Naive thymus-derived CD4-positive, alpha-beta T cell (primary cell): ENCODE results near the gene SRCAP. TPM values are rescaled to one million over a fixed set of nuclear protein-coding genes. Genes with fewer than 3 reads are reported as not detected.

Source experiments
- ATAC-seq: fragments of 150-1000 bp; cut with Tn5 transposase; 2 replicates; pipeline ENCODE4 v1.10.0; 2021; ENCODE audit warnings: mild to moderate bottlenecking, moderate library complexity
- CTCF ChIA-PET: fragments of 350-600 bp; sonication (Branson Sonifier 250); formaldehyde crosslinking; loops from one replicate; lab custom pipeline; 2021; ENCODE audit warnings: antibody characterized with exemption; lab: Charles Lee
- POLR2A ChIA-PET: fragments of 350-600 bp; sonication (Branson Sonifier 250); formaldehyde crosslinking; loops from one replicate; lab custom pipeline; 2021; ENCODE audit warnings: antibody characterized with exemption, inconsistent platforms; lab: Charles Lee
- DNase-seq, 9 donors: peaks; one replicate each; pipeline versions ENCODE4 v3.0.0 to v3.0.0-alpha.2; 2020 to 2022; ENCODE audit warnings: mixed read lengths in 1 of 9
- H3K27ac ChIP-seq: one replicate; pipeline ENCODE4 v1.7.0; 2013; ENCODE audit warnings: mild to moderate bottlenecking, low read depth, low read length, moderate library complexity
- H3K27me3 ChIP-seq, 2 donors: one replicate each; pipeline ENCODE4 v1.7.0; 2013; ENCODE audit warnings: low read length in 2 of 2, mild to moderate bottlenecking in 2 of 2, moderate library complexity in 2 of 2; ENCODE audit not compliant: control insufficient read depth in 2 of 2, insufficient read depth in 2 of 2
- H3K36me3 ChIP-seq, 3 experiments: 1 replicate in 2 of 3; 2 replicates in 1 of 3; pipeline ENCODE4 v1.7.0; 2013; ENCODE audit warnings: low read length in 3 of 3, mild to moderate bottlenecking in 3 of 3, moderate library complexity in 1 of 3; ENCODE audit not compliant: insufficient read depth in 3 of 3, control insufficient read depth in 2 of 3
- H3K4me1 ChIP-seq, 2 donors: one replicate each; pipeline ENCODE4 v1.7.0; 2013; ENCODE audit warnings: low read length in 2 of 2, mild to moderate bottlenecking in 2 of 2, moderate library complexity in 1 of 2; ENCODE audit not compliant: control insufficient read depth in 2 of 2, insufficient read depth in 2 of 2
- H3K4me3 ChIP-seq: 2 replicates; pipeline ENCODE4 v1.7.0; 2013; ENCODE audit warnings: mild to moderate bottlenecking, low read length
- H3K9me3 ChIP-seq, 3 experiments: 1 replicate in 2 of 3; 2 replicates in 1 of 3; pipeline ENCODE4 v1.7.0; 2013; ENCODE audit warnings: low read length in 3 of 3; ENCODE audit not compliant: control insufficient read depth in 2 of 3
- H3K27ac Mint-ChIP-seq, 9 donors: one replicate each; pipeline ENCODE4 v1.8.0; 2020 to 2022; ENCODE audit warnings: mixed read lengths in 9 of 9, mild to moderate bottlenecking in 8 of 9, moderate library complexity in 5 of 9, inconsistent platforms in 2 of 9
- H3K27me3 Mint-ChIP-seq, 5 donors: one replicate each; pipeline ENCODE4 v1.8.0; 2021 to 2022; ENCODE audit warnings: mixed read lengths in 5 of 5, mild to moderate bottlenecking in 1 of 5
- H3K36me3 Mint-ChIP-seq, 5 donors: one replicate each; pipeline ENCODE4 v1.8.0; 2020 to 2022; ENCODE audit warnings: mixed read lengths in 5 of 5, mild to moderate bottlenecking in 3 of 5, inconsistent platforms in 1 of 5
- H3K4me1 Mint-ChIP-seq, 7 donors: one replicate each; pipeline ENCODE4 v1.8.0; 2020 to 2022; ENCODE audit warnings: mixed read lengths in 7 of 7, mild to moderate bottlenecking in 3 of 7, inconsistent platforms in 1 of 7
- H3K4me3 Mint-ChIP-seq, 10 donors: one replicate each; pipeline ENCODE4 v1.8.0; 2020 to 2022; ENCODE audit warnings: mild to moderate bottlenecking in 10 of 10, mixed read lengths in 10 of 10, moderate library complexity in 6 of 10, inconsistent platforms in 2 of 10
- H3K9me3 Mint-ChIP-seq, 11 donors: one replicate each; pipeline ENCODE4 v1.8.0; 2020 to 2022; ENCODE audit warnings: mixed read lengths in 11 of 11, mild to moderate bottlenecking in 4 of 11, inconsistent platforms in 1 of 11, moderate library complexity in 1 of 11
- intact Hi-C, 2 donors: fragments of 100-400 bp; cut with micrococcal nuclease; formaldehyde crosslinking; loops; one replicate each; pipeline ENCODE4 v1.15.1; 2023
- polyA plus RNA-seq, 2 donors: library from polyadenylated mRNA; unstranded; fragments of 300-500 nt; fragmentation: Illumina TruSeq; gene quantifications; one replicate each; pipeline ENCODE4 v1.2.3, GENCODE V29; 2021
- total RNA-seq, 6 experiments: library from RNA in 5 of 6; stranded (reverse) in 5 of 6; gene quantifications; 1 replicate in 5 of 6; 2 replicates in 1 of 6; pipeline ENCODE4 v1.2.3 and lab custom pipeline; 2021 to 2026

The SRCAP gene
- total and polyA plus RNA-seq, 7 experiments from 2014 or later = 11.8 to 111 (median 86.7) TPM

DNA sequence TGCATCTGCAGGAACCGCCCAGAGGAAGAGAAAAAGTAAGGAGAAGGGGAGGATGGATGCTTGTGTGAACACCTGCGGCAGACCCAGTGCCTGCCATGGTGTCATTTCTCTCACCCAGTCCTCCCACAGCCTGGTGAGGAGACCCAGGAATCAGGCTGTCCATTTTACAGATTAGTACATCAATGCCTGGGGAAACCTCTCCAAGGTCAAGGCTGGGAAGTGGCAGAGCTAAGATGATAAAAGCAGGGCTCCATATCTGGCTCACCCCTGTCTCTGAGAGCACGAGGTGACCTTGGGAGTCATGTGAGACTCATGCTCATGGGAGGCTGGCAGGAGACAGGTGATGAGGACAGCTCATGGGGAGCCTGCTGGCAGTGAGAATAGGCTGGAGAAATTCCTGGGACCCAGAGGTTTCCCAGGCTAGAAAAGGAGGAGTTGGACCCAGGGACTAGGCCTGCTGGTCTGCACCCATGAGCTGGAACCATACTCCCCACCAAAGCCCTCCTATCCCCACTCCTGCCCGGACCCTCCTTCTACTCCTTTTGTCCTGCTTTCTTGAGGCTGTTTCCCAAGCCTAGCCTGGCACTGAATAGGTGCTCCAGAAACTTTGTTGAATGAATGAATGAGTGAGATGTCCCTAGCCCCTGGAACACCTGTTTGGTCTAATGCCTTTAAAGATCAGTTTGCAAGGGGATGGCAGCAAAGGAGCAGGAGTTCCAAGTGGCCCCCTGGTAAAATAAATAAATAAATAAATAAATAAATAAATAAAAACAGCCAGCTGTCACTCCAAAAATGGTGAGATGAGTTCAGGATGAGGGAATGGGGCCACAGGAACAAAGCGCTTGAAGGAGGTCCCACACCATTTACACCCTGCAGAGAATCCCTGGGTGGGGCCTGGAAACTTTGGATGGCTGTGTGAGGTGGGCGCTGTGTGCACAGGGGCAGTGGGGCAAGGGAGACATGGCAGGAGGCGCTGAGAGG, 86.4 kb downstream of the SRCAP start:
- Histone ChIP-seq H3K36me3 (peaks cover 0 to 28% (median 0%) of the 10 kb centered on the region in 3 experiments), H3K27ac (no peak overlapping the region), H3K9me3 (no peaks in the 10 kb centered on the region), H3K27me3 (peaks cover 0 to 7% of the 10 kb centered on the region in 2 donors), H3K4me3 (no peak overlapping the region), H3K4me1 (peaks cover 7% of the 10 kb centered on the region in 2 donors)
- ChIA-PET CTCF (interaction anchor here (1.7 kb wide), 1 partner anchor 21 kb away, joined by 5 read pairs; no protein-coding TSS in a partner anchor), POLR2A (interaction anchor here (0.6 to 1.0 kb wide), 5 partner anchors 16 to 1849 kb away, joined by 3 to 4 read pairs (median 3); no protein-coding TSS in a partner anchor)
- Mint-ChIP-seq H3K4me1 (peaks cover 0 to 25% (median 22%) of the 10 kb centered on the region in 7 donors), H3K27me3 (peaks cover 0 to 42% (median 0%) of the 10 kb centered on the region in 5 donors), H3K36me3 (peaks cover 0 to 11% (median 4%) of the 10 kb centered on the region in 5 donors), H3K9me3 (peaks cover 0 to 2% (median 0%) of the 10 kb centered on the region in 11 donors), H3K4me3 (peak overlapping the region; percentile 60 to 94 (median 82)), H3K27ac (peak overlapping the region in 7 of 9 donors; percentile 8 to 66 (median 44))
- ATAC-seq = no peak
- intact Hi-C loops = loop anchor here in 1 of 2 donors (1.0 to 2.0 kb wide), 2 partner anchors 23 to 37 kb away; partner anchors contain the start of genes CFAP119, PHKG2 and RNF40
- no peak for DNase-seq

- H3K27me3 Mint-ChIP-seq = peaks cover 0 to 43% (median 0%) of the 10 kb centered on the region in 5 donors
- Histone ChIP-seq H3K4me1 (peaks cover 7% of the 10 kb centered on the region in 2 donors), H3K27ac (peak overlapping the region; percentile 68), H3K4me3 (no peak overlapping the region), H3K27me3 (peaks cover 0 to 7% of the 10 kb centered on the region in 2 donors), H3K9me3 (no peaks in the 10 kb centered on the region), H3K36me3 (peaks cover 0 to 28% (median 0%) of the 10 kb centered on the region in 3 experiments)
- peaks cover 0 to 25% (median 22%) of the 10 kb centered on the region in 7 donors for H3K4me1 Mint-ChIP-seq
- H3K27ac Mint-ChIP-seq = peak overlapping the region in 5 of 9 donors; percentile 8 to 62 (median 44)
- CTCF ChIA-PET = interaction anchor here (1.7 kb wide), 1 partner anchor 20 kb away, joined by 5 read pairs; no protein-coding TSS in a partner anchor
- peak overlapping the region; percentile 60 to 94 (median 82) for H3K4me3 Mint-ChIP-seq
- peaks cover 0 to 11% (median 4%) of the 10 kb centered on the region in 5 donors for H3K36me3 Mint-ChIP-seq
- POLR2A ChIA-PET = interaction anchor here (0.6 to 1.3 kb wide), 9 partner anchors 17 to 1850 kb away, joined by 3 to 15 read pairs (median 3); no protein-coding TSS in a partner anchor
- intact Hi-C loops = loop anchor here in 1 of 2 donors (1.0 to 2.0 kb wide), 2 partner anchors 24 to 38 kb away; partner anchors contain the start of genes CFAP119, PHKG2 and RNF40
- DNase-seq = no peak
- peaks cover 0 to 2% (median 0%) of the 10 kb centered on the region in 11 donors for H3K9me3 Mint-ChIP-seq
- peak; percentile 55 for ATAC-seq
Observed at GRCh38 chr16:30786115-30786935, 87.4 kb downstream of the SRCAP start.

DNA sequence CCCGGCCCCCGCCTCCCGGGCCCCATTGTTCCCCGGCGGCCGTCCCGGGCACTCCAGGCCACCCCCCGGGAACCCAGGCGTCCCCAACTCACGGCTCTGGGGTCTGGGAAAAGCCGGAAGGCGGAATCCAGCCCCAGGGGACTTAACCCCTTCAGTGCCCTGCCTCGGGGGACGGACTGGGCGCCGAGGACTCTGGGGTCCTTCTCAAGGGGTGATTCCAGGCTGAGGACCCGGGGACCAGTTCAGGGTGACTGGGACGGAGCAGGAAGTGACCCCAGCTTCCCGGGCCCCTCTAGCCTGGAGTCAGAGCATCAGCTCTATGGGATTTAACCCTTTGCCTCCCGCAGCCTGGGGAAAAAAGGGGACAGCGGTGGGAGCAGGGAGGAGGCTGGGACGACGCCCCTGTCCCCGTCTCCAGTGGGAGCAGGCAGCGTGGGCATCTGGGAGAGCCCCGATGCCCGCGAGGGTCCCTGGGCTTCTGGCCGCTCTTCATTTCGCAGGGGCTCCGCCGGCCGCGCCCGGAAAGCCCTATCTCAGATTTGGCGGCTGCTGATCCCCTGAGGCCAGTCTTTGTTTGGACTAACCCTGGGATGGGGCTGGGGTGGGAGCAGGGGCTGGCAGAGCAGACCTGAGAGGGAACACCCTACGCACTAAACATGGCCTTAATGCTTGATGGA, 88.1 kb downstream of the SRCAP start, which contains the start of gene ZNF629:
ZNF629 (minus strand) TSS at position 270 of the 677 bp plus-strand sequence. CDS start 2,723 bp downstream, outside the sequence.
- CTCF ChIA-PET = interaction anchor here (0.7 kb wide), 1 partner anchor 18 kb away, joined by 3 read pairs; no protein-coding TSS in a partner anchor
- intact Hi-C loops = loop anchor here in 1 of 2 donors (1.0 to 2.0 kb wide), 4 partner anchors 18 to 88 kb away; partner anchors contain the start of genes CFAP119, PHKG2 and RNF40
- Histone ChIP-seq H3K36me3 (peaks cover 0 to 23% (median 0%) of the 10 kb centered on the region in 3 experiments), H3K4me3 (peak within 1 kb of the TSS; percentile 60), H3K9me3 (no peaks in the 10 kb centered on the region), H3K4me1 (peaks cover 7% of the 10 kb centered on the region in 2 donors), H3K27ac (peak within 1 kb of the TSS; percentile 68), H3K27me3 (peaks cover 0 to 7% of the 10 kb centered on the region in 2 donors)
- H3K36me3 Mint-ChIP-seq = peaks cover 0 to 11% (median 4%) of the 10 kb centered on the region in 5 donors
- peaks cover 0 to 43% (median 0%) of the 10 kb centered on the region in 5 donors for H3K27me3 Mint-ChIP-seq
- H3K4me1 Mint-ChIP-seq = peaks cover 0 to 25% (median 22%) of the 10 kb centered on the region in 7 donors
- peak within 1 kb of the TSS; percentile 74 to 94 (median 88) for H3K4me3 Mint-ChIP-seq
- ATAC-seq = peak; percentile 70
- DNase-seq = peak in 5 of 9 donors; percentile 32 to 42 (median 33)
- H3K27ac Mint-ChIP-seq = peak within 1 kb of the TSS in 8 of 9 donors; percentile 8 to 85 (median 50)
- POLR2A ChIA-PET = interaction anchor here (0.7 to 1.3 kb wide), 5 partner anchors 16 to 814 kb away, joined by 3 to 15 read pairs (median 3); no protein-coding TSS in a partner anchor
- H3K9me3 Mint-ChIP-seq = peaks cover 0 to 2% (median 0%) of the 10 kb centered on the region in 11 donors

DNA sequence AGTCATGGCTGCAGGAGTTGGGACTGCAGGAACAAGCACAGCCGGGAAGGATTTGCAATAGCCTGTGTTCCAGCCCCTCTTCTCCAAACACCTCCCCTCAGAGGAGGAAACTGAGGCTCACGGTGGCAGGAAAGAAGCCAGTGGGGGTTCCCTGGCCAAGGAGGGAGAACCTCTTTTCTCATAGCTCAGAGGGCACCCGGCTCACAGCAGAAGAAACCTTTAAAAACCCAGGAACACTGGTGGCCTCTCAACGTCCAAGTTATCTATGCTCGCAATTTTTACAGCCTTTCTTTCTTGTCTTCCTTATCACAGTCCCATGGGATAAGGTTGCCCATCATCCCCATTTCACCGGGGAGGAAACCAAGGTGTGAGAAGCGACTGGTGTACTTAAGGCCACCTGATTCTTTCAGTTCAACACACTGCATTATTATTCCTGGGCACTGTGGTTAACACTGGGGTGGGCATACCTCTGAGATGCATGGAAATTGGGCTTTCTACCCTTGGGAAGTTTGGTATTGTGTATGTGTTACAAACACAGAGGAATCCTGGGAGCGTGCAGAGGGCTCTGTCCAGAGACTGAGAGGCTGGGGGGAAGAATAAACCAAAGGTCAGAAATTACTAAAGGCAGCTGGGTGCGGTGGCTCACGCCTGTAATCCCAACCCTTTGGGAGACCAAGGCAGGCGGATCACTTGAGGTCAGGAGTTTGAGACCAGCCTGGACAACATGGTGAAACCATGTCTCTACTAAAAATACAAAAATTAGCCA, 88.8 kb downstream of the SRCAP start:
- peaks cover 0 to 25% (median 22%) of the 10 kb centered on the region in 7 donors for H3K4me1 Mint-ChIP-seq
- peak overlapping the region; percentile 60 for H3K4me3 ChIP-seq
- H3K36me3 Mint-ChIP-seq = peaks cover 0 to 8% (median 3%) of the 10 kb centered on the region in 5 donors
- DNase-seq = no peak
- peak overlapping the region; percentile 74 to 94 (median 88) for H3K4me3 Mint-ChIP-seq
- H3K27me3 Mint-ChIP-seq = peaks cover 0 to 43% (median 0%) of the 10 kb centered on the region in 5 donors
- peaks cover 0 to 16% (median 0%) of the 10 kb centered on the region in 3 experiments for H3K36me3 ChIP-seq
- ChIA-PET POLR2A (interaction anchor here (1.0 to 1.3 kb wide), 4 partner anchors 15 to 40 kb away, joined by 3 to 15 read pairs (median 4); no protein-coding TSS in a partner anchor), CTCF (interaction anchor here (0.7 kb wide), 1 partner anchor 17 kb away, joined by 3 read pairs; no protein-coding TSS in a partner anchor)
- no peak overlapping the region for H3K27ac ChIP-seq
- intact Hi-C loops = loop anchor here in 1 of 2 donors (1.0 to 2.0 kb wide), 3 partner anchors 18 to 88 kb away; partner anchors contain the start of genes CFAP119 and RNF40
- H3K4me1 ChIP-seq = peaks cover 7% of the 10 kb centered on the region in 2 donors
- ATAC-seq = no peak
- peaks cover 0 to 7% of the 10 kb centered on the region in 2 donors for H3K27me3 ChIP-seq
- H3K9me3 Mint-ChIP-seq = peaks cover 0 to 2% (median 0%) of the 10 kb centered on the region in 11 donors
- peak overlapping the region in 5 of 9 donors; percentile 36 to 71 (median 46) for H3K27ac Mint-ChIP-seq
- H3K9me3 ChIP-seq = no peaks in the 10 kb centered on the region
